GM12873 (cell line): Measurements from ENCODE around the gene FABP7.

Experiments used
- TF ChIP-seq, protein P1 (sequence below): IDR thresholded peaks from 2 replicates; pipeline ENCODE4 v1.5.1; 2012; ENCODE audit warnings: low read depth, mild to moderate bottlenecking, moderate library complexity, low read length, control low read depth; ENCODE audit not compliant: insufficient read depth; ENCODE audit errors: missing control alignments

FABP7 gene

DNA sequence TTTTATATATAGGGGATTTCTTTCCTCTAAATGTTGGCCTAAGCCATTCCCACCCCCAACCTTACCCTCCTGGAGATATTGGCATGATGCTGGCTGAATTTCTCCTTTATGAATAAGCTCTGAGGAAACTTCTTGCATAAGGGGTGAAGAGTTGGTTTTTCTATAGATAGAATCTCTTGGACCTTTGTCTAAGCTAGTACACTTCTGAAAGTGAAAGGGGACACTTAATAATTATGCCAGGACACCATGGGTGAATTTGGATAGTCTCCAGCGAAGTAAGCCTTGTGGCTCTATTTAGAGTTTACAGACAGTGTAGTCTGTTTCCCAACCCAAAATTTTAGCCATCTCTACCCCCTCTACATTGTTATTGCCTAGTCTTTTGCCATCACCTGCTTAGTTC, 27.1 kb upstream of the FABP7 start:
- TF ChIP-seq, protein P1, sequence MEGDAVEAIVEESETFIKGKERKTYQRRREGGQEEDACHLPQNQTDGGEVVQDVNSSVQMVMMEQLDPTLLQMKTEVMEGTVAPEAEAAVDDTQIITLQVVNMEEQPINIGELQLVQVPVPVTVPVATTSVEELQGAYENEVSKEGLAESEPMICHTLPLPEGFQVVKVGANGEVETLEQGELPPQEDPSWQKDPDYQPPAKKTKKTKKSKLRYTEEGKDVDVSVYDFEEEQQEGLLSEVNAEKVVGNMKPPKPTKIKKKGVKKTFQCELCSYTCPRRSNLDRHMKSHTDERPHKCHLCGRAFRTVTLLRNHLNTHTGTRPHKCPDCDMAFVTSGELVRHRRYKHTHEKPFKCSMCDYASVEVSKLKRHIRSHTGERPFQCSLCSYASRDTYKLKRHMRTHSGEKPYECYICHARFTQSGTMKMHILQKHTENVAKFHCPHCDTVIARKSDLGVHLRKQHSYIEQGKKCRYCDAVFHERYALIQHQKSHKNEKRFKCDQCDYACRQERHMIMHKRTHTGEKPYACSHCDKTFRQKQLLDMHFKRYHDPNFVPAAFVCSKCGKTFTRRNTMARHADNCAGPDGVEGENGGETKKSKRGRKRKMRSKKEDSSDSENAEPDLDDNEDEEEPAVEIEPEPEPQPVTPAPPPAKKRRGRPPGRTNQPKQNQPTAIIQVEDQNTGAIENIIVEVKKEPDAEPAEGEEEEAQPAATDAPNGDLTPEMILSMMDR: no peak

DNA sequence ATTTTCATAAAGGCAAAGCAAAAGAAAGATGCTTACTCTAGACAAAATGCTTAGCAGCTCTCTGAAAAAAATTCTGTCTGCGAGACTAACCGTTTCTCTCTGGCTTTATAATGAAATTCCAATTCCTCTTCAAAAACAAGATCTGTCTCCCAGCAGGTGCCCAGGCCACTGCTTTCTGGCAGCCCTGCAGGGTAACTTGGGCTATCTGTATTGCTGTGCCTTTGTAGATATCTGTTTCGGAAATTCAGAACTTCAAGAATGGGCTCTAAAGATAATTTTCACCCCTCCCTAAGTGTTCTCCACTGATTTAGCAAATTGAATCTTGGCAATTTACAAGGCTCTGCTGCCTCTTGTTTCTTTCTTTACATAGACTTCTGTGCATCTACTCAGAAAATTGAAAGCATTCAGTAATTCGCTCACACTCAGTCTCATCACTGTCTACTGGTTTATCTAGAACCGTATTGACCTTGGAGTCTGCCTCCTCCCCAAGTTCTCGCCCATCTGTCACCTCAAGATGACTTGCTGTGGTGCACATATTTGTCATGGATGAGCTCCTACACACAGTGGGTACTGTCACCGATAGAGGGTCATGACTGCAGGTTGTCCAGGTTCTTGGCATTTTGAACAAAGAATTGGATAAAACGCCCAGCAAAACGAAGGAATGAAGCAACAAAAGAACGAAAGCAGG, 26.4 kb upstream of the FABP7 start:
- TF ChIP-seq, protein P1: no peak

DNA sequence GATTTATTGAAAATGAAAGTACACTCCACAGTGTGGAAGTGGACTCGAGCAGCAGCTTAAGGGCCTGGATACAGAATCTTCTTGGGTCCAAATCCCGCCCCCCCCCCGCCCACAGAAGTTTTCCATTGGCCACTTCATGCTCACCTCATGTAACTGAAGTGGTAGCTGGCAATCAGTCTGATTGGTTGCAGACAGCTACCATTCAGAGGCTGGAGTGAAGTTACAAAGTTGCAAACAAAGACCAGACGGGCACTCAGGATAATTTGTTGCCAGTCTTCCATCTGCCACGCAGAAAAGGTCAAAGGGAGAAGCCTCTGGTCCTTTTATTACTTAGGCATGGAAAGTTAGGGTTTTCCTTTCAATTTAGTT, 25.8 kb upstream of the FABP7 start:
- TF ChIP-seq, protein P1: no peak

DNA sequence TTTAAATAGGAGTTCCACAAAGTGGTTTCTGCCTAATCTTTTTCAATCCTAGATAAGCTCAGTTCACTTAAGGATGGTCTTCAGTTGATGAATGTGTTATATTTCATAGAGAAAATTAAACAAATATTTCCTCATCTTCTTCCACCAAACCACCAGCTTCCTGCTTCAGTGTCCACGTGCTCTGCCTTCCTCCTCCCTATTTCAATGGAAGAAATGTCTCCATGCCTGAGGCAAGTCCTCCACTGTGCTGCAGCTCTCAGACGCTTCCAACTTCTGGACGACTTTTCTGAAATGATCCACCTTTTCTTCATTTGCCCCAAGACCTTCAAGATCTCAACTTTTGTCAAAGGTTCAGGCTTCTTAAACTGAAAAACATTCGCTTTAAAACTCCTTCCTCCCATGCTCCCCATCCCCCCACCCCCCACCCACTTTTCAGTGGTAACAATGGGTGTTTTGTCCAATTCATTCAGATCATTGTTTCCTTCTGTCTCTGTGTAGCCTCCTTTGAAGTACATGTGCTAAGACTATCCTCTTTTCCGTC, 25.3 kb upstream of the FABP7 start:
- TF ChIP-seq, protein P1: no peak

DNA sequence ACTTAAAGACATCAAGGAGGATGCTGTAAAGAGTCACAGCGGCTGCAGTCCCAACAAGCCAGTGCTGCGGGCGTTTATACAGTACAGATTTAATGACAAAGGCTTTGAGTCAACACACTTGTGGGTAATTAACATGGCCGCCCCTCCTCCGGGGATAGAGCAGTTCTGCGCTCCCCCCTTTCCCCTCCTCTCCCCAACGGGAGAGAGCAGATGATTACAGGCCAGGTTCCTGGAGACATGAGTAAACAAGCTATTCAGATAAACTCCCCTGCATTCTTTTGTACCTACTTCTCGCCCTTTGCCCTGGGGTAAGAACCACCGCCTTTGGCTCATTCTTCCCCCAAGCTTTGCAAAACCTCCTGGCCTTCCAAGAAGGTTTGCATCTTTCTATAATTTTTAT, 23.6 kb upstream of the FABP7 start:
- TF ChIP-seq, protein P1: no peak

DNA sequence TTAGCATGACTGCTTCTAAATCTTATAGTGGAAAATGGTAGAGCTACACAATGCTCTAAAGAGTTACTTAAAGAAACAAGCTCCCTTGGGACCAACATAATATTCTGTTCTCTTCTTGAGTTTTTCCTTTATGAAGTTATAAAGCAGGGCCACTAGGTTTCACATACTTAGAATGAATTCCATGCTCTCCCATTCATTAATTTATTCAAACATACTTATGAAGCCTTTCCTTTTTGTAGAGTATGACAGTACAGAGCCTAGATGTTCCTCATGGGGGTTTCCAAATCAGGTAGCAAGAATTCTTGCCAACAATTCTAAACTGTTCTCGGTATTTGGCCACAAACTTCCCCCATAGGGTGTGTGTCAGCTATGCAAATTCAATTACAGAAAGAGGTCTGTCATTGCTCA, 20.6 kb upstream of the FABP7 start:
- TF ChIP-seq, protein P1: no peak

DNA sequence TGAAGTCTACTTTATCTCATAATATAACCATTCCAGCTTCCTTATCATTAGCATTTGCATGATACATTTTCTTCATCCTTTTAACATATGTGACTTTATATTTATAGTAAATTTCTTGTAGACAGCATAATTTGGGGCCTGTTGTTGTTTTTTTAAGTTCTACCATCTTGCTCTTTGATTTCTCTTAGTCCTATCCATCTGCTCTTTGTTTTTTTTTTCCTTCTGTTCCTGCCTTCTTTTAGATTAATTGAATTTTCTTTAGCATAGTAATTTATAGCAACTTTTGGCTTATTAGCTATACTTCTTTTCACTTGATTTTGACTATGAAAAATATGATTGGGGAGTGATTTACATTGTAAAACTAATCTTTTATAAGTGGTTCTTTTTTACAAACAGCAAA, 19.2 kb upstream of the FABP7 start:
- TF ChIP-seq, protein P1: no peak
